GM21737 (cell line): Measurements from ENCODE around the gene CUBN.
"Not testable (repeated sequence)": the region's sequence is repeated elsewhere in the genome, so short reads cannot be mapped to it uniquely, and the experiment has no call there.

Experiments used
- ATAC-seq: cut with Tn5 transposase; IDR thresholded peaks from one replicate; pipeline ENCODE4 v1.9.1; 2021; ENCODE audit warnings: mild to moderate bottlenecking, moderate library complexity; ENCODE audit not compliant: unreplicated experiment

Gene CUBN

GRCh38 chr10:17141504-17142229 is 12.1 kb upstream of the CUBN start:
- ATAC-seq = no peak

- no peak for ATAC-seq
Measured at GRCh38 chr10:17140386-17140761, 10.8 kb upstream of the CUBN start.

GRCh38 chr10:17138460-17139042 is 8.9 kb upstream of the CUBN start:
- ATAC-seq = no peak

GRCh38 chr10:17134737-17135260 is 5.2 kb upstream of the CUBN start:
- no peak for ATAC-seq

GRCh38 chr10:17134282-17134681 is 4.7 kb upstream of the CUBN start:
- ATAC-seq = no peak

- ATAC-seq = no peak
Measured at GRCh38 chr10:17128261-17128660, 1.4 kb downstream of the CUBN start.

GRCh38 chr10:17126327-17126726 is 3.3 kb downstream of the CUBN start:
- no peak for ATAC-seq

- ATAC-seq = no peak
Measured at GRCh38 chr10:17125206-17125893, 4.3 kb downstream of the CUBN start.

- ATAC-seq = no peak
Measured at GRCh38 chr10:17123961-17124360, 5.7 kb downstream of the CUBN start.

- ATAC-seq = no peak
Measured at GRCh38 chr10:17122726-17123661, 6.6 kb downstream of the CUBN start.

- no peak for ATAC-seq
Measured at GRCh38 chr10:17122052-17122451, 7.6 kb downstream of the CUBN start.

- ATAC-seq = no peak
Measured at GRCh38 chr10:17120694-17121093, 8.9 kb downstream of the CUBN start.

- ATAC-seq = no peak
Measured at GRCh38 chr10:17119845-17120244, 9.8 kb downstream of the CUBN start.

GRCh38 chr10:17116193-17116592 is 13.4 kb downstream of the CUBN start:
- no peak for ATAC-seq

GRCh38 chr10:17115683-17116082 is 13.9 kb downstream of the CUBN start:
- no peak for ATAC-seq

- not testable (repeated sequence) for ATAC-seq
Measured at GRCh38 chr10:17114878-17115444, 14.7 kb downstream of the CUBN start.

GRCh38 chr10:17113889-17114540 is 15.6 kb downstream of the CUBN start:
- ATAC-seq = no peak

GRCh38 chr10:17113346-17113745 is 16.3 kb downstream of the CUBN start:
- no peak for ATAC-seq

GRCh38 chr10:17112566-17112965 is 17.0 kb downstream of the CUBN start:
- ATAC-seq = no peak
